Endothelial cell of hepatic sinusoid (primary cell): Measurements from ENCODE around the gene ZNF488.
"Not testable (repeated sequence)": the region's sequence is repeated elsewhere in the genome, so short reads cannot be mapped to it uniquely, and the experiment has no call there.

ENCODE experiments used
- in situ Hi-C: cut with HindIII; loops from 2 replicates; pipeline ENCODE4 v1.10.0; 2017; ENCODE audit warnings: low sequenced_read_pairs

Gene ZNF488

GRCh38 chr10:47384148-47384921 lies at the start of gene ZNF488:
Gene ZNF488, minus strand, starts transcription at chr10:47384293. Its CDS starts 15,464 bp downstream, at chr10:47368829.
- in situ Hi-C loops, result no loop called here

- in situ Hi-C loops, result no loop called here
These were observed 41.8 kb upstream of the ZNF488 start for GRCh38 chr10:47425813-47426419.

GRCh38 chr10:47424231-47424630 lies 40.1 kb upstream of the ZNF488 start:
- in situ Hi-C loops, result loop anchor here (5.0 kb wide), 1 partner anchor 52 kb away; no protein-coding TSS in a partner anchor

GRCh38 chr10:47423476-47423875 lies 39.4 kb upstream of the ZNF488 start:
- in situ Hi-C loops, result loop anchor here (5.0 kb wide), 1 partner anchor 51 kb away; no protein-coding TSS in a partner anchor

- in situ Hi-C loops, result loop anchor here (5.0 kb wide), 1 partner anchor 49 kb away; no protein-coding TSS in a partner anchor
These were observed 37.2 kb upstream of the ZNF488 start for GRCh38 chr10:47421057-47421952.

GRCh38 chr10:47420305-47421056 lies 36.4 kb upstream of the ZNF488 start:
- in situ Hi-C loops, result loop anchor here (5.0 kb wide), 1 partner anchor 48 kb away; no protein-coding TSS in a partner anchor

GRCh38 chr10:47419421-47419820 lies 35.3 kb upstream of the ZNF488 start:
- in situ Hi-C loops, result no loop called here

- in situ Hi-C loops, result no loop called here
These were observed 34.9 kb upstream of the ZNF488 start for GRCh38 chr10:47418966-47419365.

GRCh38 chr10:47418321-47418720 lies 34.2 kb upstream of the ZNF488 start:
- in situ Hi-C loops, result no loop called here

GRCh38 chr10:47416305-47417218 lies 32.5 kb upstream of the ZNF488 start:
- in situ Hi-C loops, result not testable (repeated sequence)

GRCh38 chr10:47415520-47416304 lies 31.6 kb upstream of the ZNF488 start:
- in situ Hi-C loops, result no loop called here

GRCh38 chr10:47414752-47415519 lies 30.8 kb upstream of the ZNF488 start:
- in situ Hi-C loops, result no loop called here

- in situ Hi-C loops, result no loop called here
These were observed 30.1 kb upstream of the ZNF488 start for GRCh38 chr10:47414227-47414592.

- in situ Hi-C loops, result no loop called here
These were observed 29.6 kb upstream of the ZNF488 start for GRCh38 chr10:47413531-47414226.

- in situ Hi-C loops, result no loop called here
These were observed 28.8 kb upstream of the ZNF488 start for GRCh38 chr10:47412869-47413268.

- in situ Hi-C loops, result no loop called here
These were observed 28.2 kb upstream of the ZNF488 start for GRCh38 chr10:47412177-47412730.

GRCh38 chr10:47410862-47411261 lies 26.8 kb upstream of the ZNF488 start:
- in situ Hi-C loops, result no loop called here
